SK-N-SH treated with all-trans-retinoic acid at 6 μM for 48 hours (cell line): ENCODE results near the gene IKZF3.

Experiments
- CSRNP3 ChIP-seq: fragments of 250-450 bp; sonication (Bioruptor Pico); IDR thresholded peaks from 2 replicates; pipeline ENCODE4 v1.5.1; 2021; ENCODE audit warnings: mild to moderate bottlenecking, moderate library complexity
- PATZ1 ChIP-seq: fragments of 250-450 bp; sonication (Bioruptor Pico); IDR thresholded peaks from 2 replicates; pipeline ENCODE4 v1.8.0; 2020; ENCODE audit warnings: mild to moderate bottlenecking, moderate library complexity, borderline replicate concordance
- RARB ChIP-seq: fragments of 250-450 bp; sonication (Bioruptor Pico); IDR thresholded peaks from 2 replicates; pipeline ENCODE4 v1.8.0; 2021; ENCODE audit warnings: mild to moderate bottlenecking, moderate library complexity
- SNAI2 ChIP-seq: fragments of 250-450 bp; sonication (Bioruptor Pico); IDR thresholded peaks from 2 replicates; pipeline ENCODE4 v1.5.0; 2020; ENCODE audit warnings: mild to moderate bottlenecking, moderate library complexity
- ZFP30 ChIP-seq: fragments of 450-650 bp; formaldehyde crosslinking; IDR thresholded peaks from 2 replicates; pipeline ENCODE4 v1.5.0; 2022; ENCODE audit warnings: mild to moderate bottlenecking, moderate library complexity
- ZNF8 ChIP-seq: fragments of 450-650 bp; formaldehyde crosslinking; IDR thresholded peaks from 2 replicates; pipeline ENCODE4 v1.5.0; 2020; ENCODE audit warnings: mild to moderate bottlenecking, moderate library complexity

GRCh38 chr17:39794249-39794970 lies 69.7 kb downstream of the IKZF3 start:
- TF ChIP-seq ZNF8 (CRISPR knock-in tag) (no peak), RARB (CRISPR knock-in tag) (no peak), SNAI2 (CRISPR knock-in tag) (no peak), PATZ1 (CRISPR knock-in tag) (no peak), CSRNP3 (CRISPR knock-in tag) (no peak), ZFP30 (CRISPR knock-in tag) (no peak)
